Fibroblast of villous mesenchyme (primary cell): ENCODE data around the gene FBN1. TPM values are rescaled to one million over a fixed set of nuclear protein-coding genes. Genes with fewer than 3 reads are reported as not detected.

Experiments
- total RNA-seq: library from RNA; depleted of rRNA; stranded (reverse); fragments of >200 nt; gene quantifications from 2 replicates; pipeline ENCODE4 v1.2.3, GENCODE V29; 2012

The FBN1 gene
- total RNA-seq, 1 donor, result 333 TPM

Other genes starting within 250 kb of the FBN1 start
- 5.2 and 14.8 TPM in 2 replicates for gene CEP152, start 165.4 kb upstream of the FBN1 start, total RNA-seq
- 191 and 224 TPM in 2 replicates for gene EID1, start 232.4 kb upstream of the FBN1 start, total RNA-seq